Adrenal gland (tissue), 12 donors: ENCODE data around the gene SCAF11. TPM values are rescaled to one million over a fixed set of nuclear protein-coding genes. Genes with fewer than 3 reads are reported as not detected.

ENCODE experiments used
- DNase-seq, 7 donors: peaks; one replicate each; pipeline ENCODE4 v3.0.0-alpha.2; 2019 to 2020
- H3K27ac ChIP-seq, 5 donors: fragments of 200-600 bp; sonication (generic) in 4 of 5; 1 replicate in 3 of 5; 2 replicates in 2 of 5; pipeline versions ENCODE4 v1.5.1 to v1.8.0; 2016 to 2020; ENCODE audit warnings: mild to moderate bottlenecking in 1 of 5
- H3K27me3 ChIP-seq: fragments of 200-600 bp; 2 replicates; pipeline ENCODE4 v1.8.0; 2021
- H3K36me3 ChIP-seq, 2 donors: fragments of 200-600 bp; replicated peaks in 1 of 2; 1 replicate in 1 of 2; 2 replicates in 1 of 2; pipeline versions ENCODE4 v1.5.1 to v1.8.0; 2018 to 2022
- H3K4me1 ChIP-seq, 2 donors: fragments of 200-600 bp; replicated peaks in 1 of 2; 1 replicate in 1 of 2; 2 replicates in 1 of 2; pipeline versions ENCODE4 v1.5.1 to v1.8.0; 2018 to 2021
- H3K4me3 ChIP-seq, 4 donors: fragments of 200-600 bp; sonication (generic) in 3 of 4; one replicate each; pipeline ENCODE4 v1.5.1; 2016 to 2018
- H3K9me3 ChIP-seq, 3 donors: fragments of 200-600 bp; sonication (generic) in 1 of 3; replicated peaks in 1 of 3; 1 replicate in 2 of 3; 2 replicates in 1 of 3; pipeline versions ENCODE4 v1.5.1 to v1.8.0; 2016 to 2021
- POLR2A ChIP-seq, 2 donors: fragments of 450-650 bp; IDR thresholded peaks; one replicate each; pipeline ENCODE4 v1.6.1; 2017; ENCODE audit warnings: antibody characterized with exemption in 2 of 2, mild to moderate bottlenecking in 2 of 2, moderate library complexity in 1 of 2
- WGBS, 4 donors: extraction: QIAGEN DNeasy Blood & Tissue Kit in 2 of 4; methylation state at CpG; one replicate each; pipeline versions ENCODE4 v1.1.5 to v1.1.7; 2013 to 2017; 5-methylcytosine and 5-hydroxymethylcytosine counted together
- intact Hi-C, 2 donors: fragments of 100-400 bp; cut with DNase I; formaldehyde crosslinking; loops; one replicate each; pipeline versions ENCODE4 v1.14.1 to v1.15.0; 2022 to 2023
- polyA plus RNA-seq, 3 donors: library from polyadenylated mRNA; stranded (reverse); fragments of 200-250 nt in 2 of 3; fragments of 350-450 nt in 1 of 3; fragmentation: Illumina TruSeq in 1 of 3; extraction: RNeasy Lipid Tissue Mini Kit (QIAGEN cat#74804) in 1 of 3; gene quantifications; one replicate each; pipeline ENCODE4 v1.2.3, GENCODE V29; 2013 to 2014
- total RNA-seq, 9 donors: library from RNA; depleted of rRNA in 4 of 9; stranded (reverse); fragments of >200 nt in 4 of 9; fragments of 120-200 nt in 1 of 9; fragmentation: NEBNext Ultra II Directional in 1 of 9; extraction: Animal tissue kit (Norgen Biotek cat#: 25700) in 1 of 9; gene quantifications; one replicate each; pipeline versions ENCODE4 v1.1.0 to v1.2.4, GENCODE V29; 2013 to 2023
- TF ChIP-seq, protein P1 (sequence below), 6 experiments: fragments of 450-650 bp in 4 of 6; fragments of 200-600 bp in 2 of 6; sonication (generic) in 1 of 6; IDR thresholded peaks; 1 replicate in 5 of 6; 2 replicates in 1 of 6; pipeline versions ENCODE4 v1.5.1 to v1.8.0; 2016 to 2021; ENCODE audit warnings: antibody characterized with exemption in 6 of 6, mild to moderate bottlenecking in 2 of 6, moderate library complexity in 1 of 6
- donor health status: healthy with polysubstance abuse.
- donor health status: Bipolar disorder and iron deficiency.
- donor health status: DM: yes; HTN: yes; CAD: no.
- donor health status: DM: no; HTN: no; CAD: no.
- donor health status: DM: no; HTN: no; CAD: no.
- donor health status: DM: yes; HTN: yes; CAD: no.

The SCAF11 gene
- total and polyA plus RNA-seq, 12 donors, result 19.1 to 170 (median 85.1) TPM

DNA sequence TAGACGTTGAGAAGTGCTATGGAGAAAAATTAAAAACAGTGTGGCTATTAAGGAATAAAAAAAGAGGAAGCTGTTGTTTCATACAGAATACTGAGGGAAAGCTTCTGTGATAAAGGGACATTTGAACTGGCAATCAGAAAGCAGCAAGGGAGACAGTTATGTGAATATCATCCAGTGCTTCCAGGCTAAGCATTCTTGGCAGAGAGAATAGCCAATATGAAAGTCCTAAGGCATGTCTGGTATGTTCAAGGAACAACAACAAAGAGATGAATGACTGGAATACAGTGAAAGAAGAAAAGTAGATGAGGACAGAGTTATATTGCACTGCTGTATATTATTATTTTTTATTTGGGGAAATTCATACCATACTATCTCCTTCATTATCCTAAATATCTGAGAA is 23.9 kb downstream of the SCAF11 start:
- 37 to 50% (median 46%) methylated on average over 1 of the region's 1 CpG for WGBS, 4 donors
- Histone ChIP-seq H3K27me3 (no peaks in the 10 kb centered on the region), H3K9me3 (no peaks in the 10 kb centered on the region), H3K36me3 (peaks cover 0 to 14% of the 10 kb centered on the region in 2 donors), H3K4me3 (no peak overlapping the region), H3K4me1 (peaks cover 8 to 26% of the 10 kb centered on the region in 2 donors), H3K27ac (no peak overlapping the region)
- intact Hi-C loops, result no loop called here
- no peak for DNase-seq
- TF ChIP-seq, protein P1, sequence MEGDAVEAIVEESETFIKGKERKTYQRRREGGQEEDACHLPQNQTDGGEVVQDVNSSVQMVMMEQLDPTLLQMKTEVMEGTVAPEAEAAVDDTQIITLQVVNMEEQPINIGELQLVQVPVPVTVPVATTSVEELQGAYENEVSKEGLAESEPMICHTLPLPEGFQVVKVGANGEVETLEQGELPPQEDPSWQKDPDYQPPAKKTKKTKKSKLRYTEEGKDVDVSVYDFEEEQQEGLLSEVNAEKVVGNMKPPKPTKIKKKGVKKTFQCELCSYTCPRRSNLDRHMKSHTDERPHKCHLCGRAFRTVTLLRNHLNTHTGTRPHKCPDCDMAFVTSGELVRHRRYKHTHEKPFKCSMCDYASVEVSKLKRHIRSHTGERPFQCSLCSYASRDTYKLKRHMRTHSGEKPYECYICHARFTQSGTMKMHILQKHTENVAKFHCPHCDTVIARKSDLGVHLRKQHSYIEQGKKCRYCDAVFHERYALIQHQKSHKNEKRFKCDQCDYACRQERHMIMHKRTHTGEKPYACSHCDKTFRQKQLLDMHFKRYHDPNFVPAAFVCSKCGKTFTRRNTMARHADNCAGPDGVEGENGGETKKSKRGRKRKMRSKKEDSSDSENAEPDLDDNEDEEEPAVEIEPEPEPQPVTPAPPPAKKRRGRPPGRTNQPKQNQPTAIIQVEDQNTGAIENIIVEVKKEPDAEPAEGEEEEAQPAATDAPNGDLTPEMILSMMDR (IDR thresholded peaks at IDR 0.05), result no peak
- no peak for TF ChIP-seq POLR2A (IDR thresholded peaks at IDR 0.05)

DNA sequence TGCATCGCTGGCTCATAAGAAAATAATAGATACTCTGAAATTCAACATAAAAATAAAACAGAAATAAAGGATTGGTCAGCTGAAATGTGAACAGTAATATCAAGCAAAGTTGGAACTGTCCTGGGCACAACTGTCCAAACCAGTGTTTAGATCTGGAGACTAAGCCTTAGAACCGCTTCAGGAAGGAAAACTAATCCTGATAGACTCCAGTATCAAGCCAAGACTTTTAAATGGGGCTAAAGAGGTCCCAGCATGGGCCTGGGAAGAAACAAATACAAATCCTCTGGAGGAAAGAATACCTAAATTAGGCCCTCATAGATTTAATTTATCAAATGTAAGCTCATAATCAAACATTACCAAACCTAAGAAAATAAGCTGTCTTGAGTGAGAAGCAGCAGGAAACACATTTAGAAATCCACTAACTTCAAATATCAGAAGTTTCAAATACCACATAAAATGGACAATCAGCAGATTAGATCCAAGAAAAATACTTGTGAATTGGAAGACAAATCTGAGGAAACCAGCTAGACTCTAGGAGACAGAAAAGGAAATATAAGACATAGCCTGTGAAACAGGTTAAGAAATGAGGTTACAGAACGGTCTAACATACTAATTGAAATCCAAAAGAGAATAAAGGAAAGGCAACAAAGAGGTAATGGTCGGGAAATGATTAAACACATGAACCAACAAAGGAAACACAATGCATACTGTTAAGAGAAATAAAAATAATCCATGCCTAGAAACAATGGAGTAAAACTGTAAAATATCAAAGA is 27.6 kb downstream of the SCAF11 start:
- TF ChIP-seq, protein P1 (IDR thresholded peaks at IDR 0.05), result no peak
- TF ChIP-seq POLR2A (IDR thresholded peaks at IDR 0.05), result no peak
- Histone ChIP-seq H3K27me3 (no peaks in the 10 kb centered on the region), H3K9me3 (no peaks in the 10 kb centered on the region), H3K4me3 (no peak overlapping the region), H3K36me3 (peaks cover 0 to 16% of the 10 kb centered on the region in 2 donors), H3K27ac (no peak overlapping the region), H3K4me1 (peaks cover 8 to 22% of the 10 kb centered on the region in 2 donors)
- intact Hi-C loops, result no loop called here
- DNase-seq, result no peak
- WGBS, 4 donors, result 91 to 99% (median 94%) methylated on average over 4 of the region's 4 CpGs

DNA sequence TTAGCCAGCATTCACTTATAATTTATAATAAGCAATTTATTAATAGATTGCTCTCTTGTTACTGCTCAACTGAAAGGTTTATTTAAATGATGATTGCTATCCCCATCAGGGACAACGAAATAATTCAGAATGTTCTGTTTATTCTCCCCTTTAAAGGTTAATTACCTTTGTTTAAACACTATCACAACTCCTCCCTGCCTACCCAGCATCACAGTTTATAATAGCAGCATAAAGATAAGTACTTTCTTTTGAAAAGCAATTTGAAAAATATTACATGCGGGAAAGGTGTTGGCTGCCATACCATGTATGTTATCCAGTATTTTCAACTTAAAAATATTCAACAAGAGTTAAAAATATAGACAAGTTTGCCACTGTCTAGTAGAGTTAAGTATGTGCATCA is 30.6 kb downstream of the SCAF11 start:
- WGBS, 4 donors, result 89 to 93% (median 91%) methylated on average over 2 of the region's 2 CpGs
- intact Hi-C loops, result no loop called here
- H3K36me3 ChIP-seq, result peaks cover 0 to 16% of the 10 kb centered on the region in 2 donors
- no peaks in the 10 kb centered on the region for H3K9me3 ChIP-seq
- no peaks in the 10 kb centered on the region for H3K27me3 ChIP-seq
- no peak for TF ChIP-seq POLR2A (IDR thresholded peaks at IDR 0.05)
- no peak for DNase-seq
- no peak overlapping the region for H3K4me3 ChIP-seq
- H3K4me1 ChIP-seq, result peaks cover 0 to 6% of the 10 kb centered on the region in 2 donors
- no peak overlapping the region for H3K27ac ChIP-seq

DNA sequence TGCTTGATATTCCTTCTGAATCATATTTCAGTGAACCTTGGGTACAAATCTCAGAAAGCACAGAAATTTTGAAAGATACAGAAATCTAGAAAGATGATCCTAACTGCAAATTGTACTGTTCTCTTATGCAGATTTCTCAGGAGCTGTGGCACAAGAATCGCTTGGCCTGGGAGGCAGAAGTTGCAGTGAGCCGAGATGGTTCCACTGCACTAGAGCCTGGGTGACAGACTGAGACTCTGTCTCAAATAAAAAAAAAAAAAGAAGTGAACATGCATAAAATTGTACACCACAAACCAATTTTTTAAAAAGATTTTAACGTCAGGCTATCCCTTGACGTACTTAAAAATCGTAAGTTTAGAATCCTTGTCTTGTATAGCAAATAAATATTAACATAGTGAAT is 31.3 kb downstream of the SCAF11 start:
- no peak for DNase-seq
- peaks cover 0 to 6% of the 10 kb centered on the region in 2 donors for H3K4me1 ChIP-seq
- H3K4me3 ChIP-seq, result no peak overlapping the region
- no peak for TF ChIP-seq POLR2A (IDR thresholded peaks at IDR 0.05)
- TF ChIP-seq, protein P1 (IDR thresholded peaks at IDR 0.05), result no peak
- H3K36me3 ChIP-seq, result peaks cover 0 to 16% of the 10 kb centered on the region in 2 donors
- intact Hi-C loops, result no loop called here
- H3K27me3 ChIP-seq, result no peaks in the 10 kb centered on the region
- 89 to 95% (median 94%) methylated on average over 5 of the region's 5 CpGs for WGBS, 4 donors
- no peak overlapping the region for H3K27ac ChIP-seq
- no peaks in the 10 kb centered on the region for H3K9me3 ChIP-seq

DNA sequence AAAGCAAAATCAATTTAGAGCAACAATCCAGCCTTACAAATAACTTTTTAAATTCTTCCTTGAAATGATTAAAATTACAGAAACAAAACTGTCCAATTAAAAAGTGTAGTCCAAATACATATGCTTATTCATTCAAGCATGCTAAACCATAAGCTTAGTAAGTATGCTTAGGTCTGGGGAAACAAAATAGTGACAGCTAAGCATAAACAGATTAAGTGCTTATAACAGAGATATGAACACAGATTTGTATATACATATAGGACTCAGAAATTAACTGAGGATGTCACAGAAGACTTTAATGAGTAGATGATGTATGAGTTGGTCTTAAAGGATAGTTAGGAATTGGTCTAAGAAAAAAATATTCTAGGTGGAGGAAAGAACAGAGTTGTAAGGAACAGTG is 41.8 kb downstream of the SCAF11 start:
- Histone ChIP-seq H3K36me3 (peaks cover 0 to 12% of the 10 kb centered on the region in 2 donors), H3K27me3 (no peaks in the 10 kb centered on the region), H3K27ac (no peak overlapping the region), H3K9me3 (no peaks in the 10 kb centered on the region), H3K4me1 (peaks cover 0 to 14% of the 10 kb centered on the region in 2 donors), H3K4me3 (no peak overlapping the region)
- intact Hi-C loops, result no loop called here
- TF ChIP-seq, protein P1 (IDR thresholded peaks at IDR 0.05), result no peak
- TF ChIP-seq POLR2A (IDR thresholded peaks at IDR 0.05), result no peak
- DNase-seq, result no peak
